SU-DHL-6 (cell line): ENCODE data around the gene RAB40B.

Experiments used
- EZH2phosphoT487 ChIP-seq: fragments of 200-600 bp; sonication (generic), shearing (Covaris generic); conservative IDR thresholded peaks from 2 replicates; pipeline ENCODE4 v1.6.1; 2018; ENCODE audit warnings: mild to moderate bottlenecking, antibody characterized with exemption, low read length, moderate library complexity, mixed read lengths
- TF ChIP-seq, protein P1 (sequence below): fragments of 200-600 bp; sonication (generic); IDR thresholded peaks from one replicate; pipeline ENCODE4 v1.5.1; 2017; ENCODE audit warnings: antibody characterized with exemption, mild to moderate bottlenecking, low read length, moderate library complexity; ENCODE audit not compliant: insufficient read depth, poor library complexity, severe bottlenecking

DNA sequence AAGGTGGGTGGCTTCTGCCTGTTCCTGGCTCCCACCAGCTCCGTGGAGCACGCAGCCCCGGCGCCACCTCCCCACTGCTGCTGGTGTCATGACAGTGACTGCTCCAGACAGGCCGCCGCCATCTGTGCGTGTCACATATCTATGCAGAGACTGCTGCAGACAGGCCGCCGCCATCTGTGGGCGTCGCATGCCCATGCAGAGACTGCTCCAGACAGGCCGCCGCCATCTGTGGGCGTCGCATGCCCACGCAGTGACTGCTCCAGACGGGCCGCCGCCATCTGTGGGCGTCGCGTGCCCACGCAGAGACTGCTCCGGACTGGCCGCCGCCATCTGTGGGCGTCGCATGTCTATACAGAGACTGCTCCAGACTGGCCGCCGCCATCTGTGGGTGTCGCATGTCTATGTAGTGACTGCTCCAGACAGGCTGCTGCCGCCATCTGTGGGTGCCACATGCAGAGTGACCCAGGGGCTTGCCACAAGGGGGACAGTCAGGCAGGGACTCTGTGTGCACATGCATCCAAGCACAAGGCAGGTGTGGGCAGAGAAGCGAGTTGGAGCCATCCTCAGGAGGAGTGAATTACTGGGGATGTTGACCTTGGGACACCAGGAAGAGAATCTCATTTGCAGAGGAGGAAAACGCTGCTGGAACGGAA lies 14.7 kb upstream of the RAB40B start:
- TF ChIP-seq, protein P1, sequence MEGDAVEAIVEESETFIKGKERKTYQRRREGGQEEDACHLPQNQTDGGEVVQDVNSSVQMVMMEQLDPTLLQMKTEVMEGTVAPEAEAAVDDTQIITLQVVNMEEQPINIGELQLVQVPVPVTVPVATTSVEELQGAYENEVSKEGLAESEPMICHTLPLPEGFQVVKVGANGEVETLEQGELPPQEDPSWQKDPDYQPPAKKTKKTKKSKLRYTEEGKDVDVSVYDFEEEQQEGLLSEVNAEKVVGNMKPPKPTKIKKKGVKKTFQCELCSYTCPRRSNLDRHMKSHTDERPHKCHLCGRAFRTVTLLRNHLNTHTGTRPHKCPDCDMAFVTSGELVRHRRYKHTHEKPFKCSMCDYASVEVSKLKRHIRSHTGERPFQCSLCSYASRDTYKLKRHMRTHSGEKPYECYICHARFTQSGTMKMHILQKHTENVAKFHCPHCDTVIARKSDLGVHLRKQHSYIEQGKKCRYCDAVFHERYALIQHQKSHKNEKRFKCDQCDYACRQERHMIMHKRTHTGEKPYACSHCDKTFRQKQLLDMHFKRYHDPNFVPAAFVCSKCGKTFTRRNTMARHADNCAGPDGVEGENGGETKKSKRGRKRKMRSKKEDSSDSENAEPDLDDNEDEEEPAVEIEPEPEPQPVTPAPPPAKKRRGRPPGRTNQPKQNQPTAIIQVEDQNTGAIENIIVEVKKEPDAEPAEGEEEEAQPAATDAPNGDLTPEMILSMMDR, result no peak
- TF ChIP-seq EZH2phosphoT487, result no peak
